Measurements from ENCODE around the gene LPAR3. TPM values are rescaled to one million over a fixed set of nuclear protein-coding genes. Genes with fewer than 3 reads are reported as not detected.

The LPAR3 gene
- total RNA-seq, 1 donor from 2014 or later, result 18.7 TPM

DNA sequence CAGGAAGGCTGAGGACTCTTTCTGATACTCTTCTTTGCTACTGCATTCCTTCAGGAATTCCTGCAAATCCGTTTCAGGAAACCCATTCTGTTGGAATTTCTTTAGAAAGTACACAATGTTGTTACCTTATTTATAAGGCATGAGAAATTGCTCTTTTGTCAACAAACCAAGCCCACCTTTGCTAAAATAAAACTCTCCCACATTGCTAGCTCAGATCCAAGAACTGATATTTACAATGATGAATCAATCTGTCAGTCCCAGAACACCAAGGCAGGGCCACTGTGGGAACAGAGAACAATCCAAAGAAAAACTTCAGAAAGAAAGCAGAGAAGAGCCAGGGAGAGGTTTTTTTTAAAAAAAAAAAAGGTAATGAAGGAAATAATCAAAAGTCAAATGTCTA, 36.6 kb upstream of the LPAR3 start:
- TF ChIP-seq POLR2A (IDR thresholded peaks at IDR 0.05), result no peak
- no peak for TF ChIP-seq CTCF (IDR thresholded peaks at IDR 0.05)
- no peak for TF ChIP-seq POLR2AphosphoS5 (IDR thresholded peaks at IDR 0.05; ENCODE audit: insufficient read depth in 1 of 2, low read depth in 1 of 2)
- H3K4me1 ChIP-seq, result no peaks in the 10 kb centered on the region
- H3K9me3 ChIP-seq, result no peaks in the 10 kb centered on the region
- no peaks in the 10 kb centered on the region for H3K36me3 ChIP-seq
- H3K27ac ChIP-seq, result no peak overlapping the region
- DNase-seq (ENCODE audit: extremely low spot score in 2 of 2), result no peak
- intact Hi-C loops (cut with DNase I), result no loop called here
- H3K27me3 ChIP-seq, result no peaks in the 10 kb centered on the region
- no peak overlapping the region for H3K4me3 ChIP-seq

GRCh38 chr1:84928979-84929378, 36.0 kb upstream of the LPAR3 start:
- Histone ChIP-seq H3K27ac (no peak overlapping the region), H3K36me3 (no peaks in the 10 kb centered on the region), H3K4me3 (no peak overlapping the region), H3K4me1 (no peaks in the 10 kb centered on the region), H3K9me3 (no peaks in the 10 kb centered on the region), H3K27me3 (no peaks in the 10 kb centered on the region)
- intact Hi-C loops (cut with DNase I), result no loop called here
- TF ChIP-seq CTCF (IDR thresholded peaks at IDR 0.05), result no peak
- no peak for TF ChIP-seq POLR2A (IDR thresholded peaks at IDR 0.05)
- TF ChIP-seq POLR2AphosphoS5 (IDR thresholded peaks at IDR 0.05; ENCODE audit: insufficient read depth in 1 of 2, low read depth in 1 of 2), result no peak
- no peak for DNase-seq (ENCODE audit: extremely low spot score in 2 of 2)

DNA sequence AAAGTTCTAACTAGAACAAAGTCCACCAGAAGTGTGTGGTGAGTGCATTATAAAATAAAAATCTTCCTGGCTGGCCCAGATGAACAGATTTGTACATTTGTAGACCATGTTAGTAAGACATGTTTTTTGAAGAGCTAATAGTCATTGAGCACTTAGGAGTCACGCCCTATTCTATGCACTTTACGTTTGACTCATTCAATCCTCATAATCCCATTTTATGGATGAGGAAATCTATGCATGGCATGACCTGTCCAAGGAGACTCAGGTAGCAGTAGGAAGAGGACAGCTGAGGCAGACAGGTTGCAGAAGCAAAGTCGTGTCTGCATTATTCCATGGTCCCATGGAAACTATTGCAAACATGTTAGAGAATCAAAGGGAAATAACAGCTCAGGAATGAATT, 30.3 kb upstream of the LPAR3 start:
- H3K9me3 ChIP-seq, result no peaks in the 10 kb centered on the region
- no peaks in the 10 kb centered on the region for H3K27me3 ChIP-seq
- intact Hi-C loops (cut with DNase I), result no loop called here
- no peaks in the 10 kb centered on the region for H3K36me3 ChIP-seq
- TF ChIP-seq POLR2A (IDR thresholded peaks at IDR 0.05) (no peak), POLR2AphosphoS5 (IDR thresholded peaks at IDR 0.05; ENCODE audit: insufficient read depth in 1 of 2, low read depth in 1 of 2) (no peak), CTCF (IDR thresholded peaks at IDR 0.05) (no peak)
- no peak for DNase-seq (ENCODE audit: extremely low spot score in 2 of 2)
- no peak overlapping the region for H3K4me3 ChIP-seq
- H3K27ac ChIP-seq, result no peak overlapping the region
- no peaks in the 10 kb centered on the region for H3K4me1 ChIP-seq

DNA sequence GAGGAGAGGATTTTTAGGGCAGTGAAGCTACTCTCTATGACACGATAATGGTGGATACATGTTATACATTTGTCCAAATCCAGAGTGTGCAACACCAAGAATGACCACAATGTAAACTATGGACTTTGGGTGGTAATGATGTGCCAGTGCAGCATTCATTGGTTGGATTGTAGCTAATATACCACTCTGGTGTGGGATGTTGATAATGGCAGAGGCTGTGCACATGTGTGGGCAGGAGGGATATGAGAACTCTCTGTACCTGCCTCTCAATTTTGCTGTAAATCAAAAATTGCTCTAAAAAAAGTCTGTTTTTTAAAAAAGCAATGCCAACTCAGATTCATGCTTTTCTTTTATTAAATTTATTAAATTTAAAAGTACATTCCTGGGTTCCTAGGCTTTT, 27.2 kb upstream of the LPAR3 start:
- DNase-seq (ENCODE audit: extremely low spot score in 2 of 2), result no peak

More for the DNA sequence above, 27.2 kb upstream of the LPAR3 start:
- H3K9me3 ChIP-seq, result no peaks in the 10 kb centered on the region
- H3K27ac ChIP-seq, result no peak overlapping the region
- no peaks in the 10 kb centered on the region for H3K36me3 ChIP-seq
- intact Hi-C loops (cut with DNase I), result loop anchor here (1.0 kb wide), 1 partner anchor 46 kb away; no protein-coding TSS in a partner anchor
- H3K4me3 ChIP-seq, result no peak overlapping the region
- H3K4me1 ChIP-seq, result no peaks in the 10 kb centered on the region
- TF ChIP-seq POLR2AphosphoS5 (IDR thresholded peaks at IDR 0.05; ENCODE audit: insufficient read depth in 1 of 2, low read depth in 1 of 2), result no peak
- no peak for TF ChIP-seq CTCF (IDR thresholded peaks at IDR 0.05)
- no peak for TF ChIP-seq POLR2A (IDR thresholded peaks at IDR 0.05)
- no peaks in the 10 kb centered on the region for H3K27me3 ChIP-seq
